Natural killer cell (primary cell): Measurements from ENCODE around the gene FAM228B. TPM values are rescaled to one million over a fixed set of nuclear protein-coding genes. Genes with fewer than 3 reads are reported as not detected.

Source experiments
- ATAC-seq, 3 donors: fragments of 150-1000 bp in 2 of 3; fragments of 200-7000 bp in 1 of 3; cut with Tn5 transposase; 1 replicate in 1 of 3; 2 replicates in 2 of 3; pipeline ENCODE4 v1.10.0; 2021; ENCODE audit warnings: mild to moderate bottlenecking in 2 of 3, moderate library complexity in 2 of 3
- DNase-seq, 2 donors: peaks; one replicate each; pipeline versions ENCODE4 v3.0.0 to v3.0.0-alpha.2; 2013 to 2021; ENCODE audit warnings: mixed read lengths in 1 of 2
- H3K27ac ChIP-seq: one replicate; pipeline ENCODE4 v1.5.1; 2013; ENCODE audit warnings: mild to moderate bottlenecking, low read length
- H3K27me3 ChIP-seq: one replicate; pipeline ENCODE4 v1.6.1; 2013; ENCODE audit warnings: low read length; ENCODE audit not compliant: control insufficient read depth, insufficient read depth
- H3K36me3 ChIP-seq: one replicate; pipeline ENCODE4 v1.6.1; 2013; ENCODE audit warnings: low read length; ENCODE audit not compliant: control insufficient read depth, insufficient read depth
- H3K4me1 ChIP-seq: one replicate; pipeline ENCODE4 v1.6.1; 2013; ENCODE audit warnings: low read length; ENCODE audit not compliant: control insufficient read depth, insufficient read depth
- H3K4me3 ChIP-seq: one replicate; pipeline ENCODE4 v1.5.1; 2013; ENCODE audit warnings: low read length
- H3K9me3 ChIP-seq: one replicate; pipeline ENCODE4 v1.6.1; 2013; ENCODE audit warnings: low read length; ENCODE audit not compliant: control insufficient read depth, insufficient read depth
- H3K27ac Mint-ChIP-seq, 2 donors: one replicate each; pipeline ENCODE4 v1.8.0; 2022; ENCODE audit warnings: mild to moderate bottlenecking in 2 of 2, mixed read lengths in 2 of 2, moderate library complexity in 1 of 2
- H3K27me3 Mint-ChIP-seq, 2 donors: one replicate each; pipeline ENCODE4 v1.8.0; 2022; ENCODE audit warnings: low read depth in 2 of 2, mixed read lengths in 2 of 2
- H3K36me3 Mint-ChIP-seq: one replicate; pipeline ENCODE4 v1.8.0; 2022; ENCODE audit warnings: mixed read lengths
- H3K4me1 Mint-ChIP-seq, 2 donors: one replicate each; pipeline ENCODE4 v1.8.0; 2022; ENCODE audit warnings: mixed read lengths in 2 of 2
- H3K4me3 Mint-ChIP-seq: one replicate; pipeline ENCODE4 v1.8.0; 2022; ENCODE audit warnings: mild to moderate bottlenecking, moderate library complexity, mixed read lengths
- H3K9me3 Mint-ChIP-seq, 2 donors: one replicate each; pipeline ENCODE4 v1.8.0; 2022; ENCODE audit warnings: mixed read lengths in 2 of 2
- CTCF ChIP-seq: fragments of 200-600 bp; IDR thresholded peaks from one replicate; pipeline ENCODE4 v1.8.0; 2022; ENCODE audit warnings: antibody characterized with exemption
- WGBS: methylation state at CpG from one replicate; pipeline ENCODE4 v1.1.7; 2013; ENCODE audit warnings: missing lambda C conversion rate; ENCODE audit not compliant: insufficient coverage; 5-methylcytosine and 5-hydroxymethylcytosine counted together
- intact Hi-C: fragments of 100-400 bp; cut with micrococcal nuclease; formaldehyde crosslinking; loops from one replicate; pipeline ENCODE4 v1.14.2; 2022
- total RNA-seq, 4 donors: library from RNA; stranded (reverse); fragments of 120-200 nt in 1 of 4; gene quantifications; one replicate each; pipeline versions ENCODE4 v1.2.3 to v1.2.4, GENCODE V29; 2013 to 2022

Gene FAM228B
- total RNA-seq, 3 donors from 2014 or later (not counting 1 experiment from before 2014, with no cell fraction given) = 31.4 to 35.9 (median 31.5) TPM

- H3K4me3 ChIP-seq = no peak overlapping the region
- TF ChIP-seq CTCF = no peak
- no peak for ATAC-seq
- 93% methylated on average over 14 of the region's 17 CpGs for WGBS
- H3K9me3 ChIP-seq = no peaks in the 10 kb centered on the region
- no peaks in the 10 kb centered on the region for H3K36me3 Mint-ChIP-seq
- no peak overlapping the region for H3K27ac Mint-ChIP-seq
- no peak overlapping the region for H3K27ac ChIP-seq
- H3K36me3 ChIP-seq = no peaks in the 10 kb centered on the region
- DNase-seq = no peak
- H3K4me3 Mint-ChIP-seq = no peak overlapping the region
- peaks cover 6 to 12% of the 10 kb centered on the region in 2 donors for H3K27me3 Mint-ChIP-seq
- H3K27me3 ChIP-seq = no peaks in the 10 kb centered on the region
- peaks cover 0 to 5% of the 10 kb centered on the region in 2 donors for H3K4me1 Mint-ChIP-seq
- no peaks in the 10 kb centered on the region for H3K4me1 ChIP-seq
- intact Hi-C loops = no loop called here
- H3K9me3 Mint-ChIP-seq = no peaks in the 10 kb centered on the region
These were observed 52.4 kb downstream of the FAM228B start for GRCh38 chr2:24175631-24176187.

- Mint-ChIP-seq H3K4me3 (no peak overlapping the region), H3K9me3 (no peaks in the 10 kb centered on the region), H3K4me1 (peaks cover 0 to 5% of the 10 kb centered on the region in 2 donors), H3K27me3 (peaks cover 6 to 12% of the 10 kb centered on the region in 2 donors), H3K36me3 (no peaks in the 10 kb centered on the region), H3K27ac (no peak overlapping the region)
- no peak overlapping the region for H3K27ac ChIP-seq
- TF ChIP-seq CTCF = no peak
- no peaks in the 10 kb centered on the region for H3K36me3 ChIP-seq
- H3K27me3 ChIP-seq = no peaks in the 10 kb centered on the region
- H3K4me3 ChIP-seq = no peak overlapping the region
- no peaks in the 10 kb centered on the region for H3K4me1 ChIP-seq
- DNase-seq (no peak), ATAC-seq (no peak)
- intact Hi-C loops = no loop called here
- 95% methylated on average over 1 of the region's 1 CpG for whole genome bisulfite sequencing
- H3K9me3 ChIP-seq = no peaks in the 10 kb centered on the region
These were observed 53.1 kb downstream of the FAM228B start for GRCh38 chr2:24176326-24176725.

- DNase-seq = no peak
- Histone ChIP-seq H3K4me3 (no peak overlapping the region), H3K27me3 (no peaks in the 10 kb centered on the region), H3K27ac (no peak overlapping the region), H3K36me3 (no peaks in the 10 kb centered on the region), H3K4me1 (no peaks in the 10 kb centered on the region), H3K9me3 (no peaks in the 10 kb centered on the region)
- no peaks in the 10 kb centered on the region for H3K36me3 Mint-ChIP-seq
- H3K4me3 Mint-ChIP-seq = no peak overlapping the region
- no peaks in the 10 kb centered on the region for H3K9me3 Mint-ChIP-seq
- intact Hi-C loops = no loop called here
- no peak for TF ChIP-seq CTCF
- ATAC-seq = no peak
- H3K4me1 Mint-ChIP-seq = peaks cover 0 to 5% of the 10 kb centered on the region in 2 donors
- H3K27me3 Mint-ChIP-seq = no peaks in the 10 kb centered on the region
- H3K27ac Mint-ChIP-seq = no peak overlapping the region
These were observed 56.4 kb downstream of the FAM228B start for GRCh38 chr2:24179683-24180082.

GRCh38 chr2:24181849-24182248, 58.6 kb downstream of the FAM228B start:
- Histone ChIP-seq H3K9me3 (no peaks in the 10 kb centered on the region), H3K27me3 (no peaks in the 10 kb centered on the region), H3K27ac (no peak overlapping the region), H3K4me3 (no peak overlapping the region), H3K4me1 (no peaks in the 10 kb centered on the region), H3K36me3 (no peaks in the 10 kb centered on the region)
- WGBS = 81% methylated on average over 6 of the region's 6 CpGs
- Mint-ChIP-seq H3K4me1 (peaks cover 0 to 3% of the 10 kb centered on the region in 2 donors), H3K27ac (no peak overlapping the region), H3K9me3 (no peaks in the 10 kb centered on the region), H3K36me3 (no peaks in the 10 kb centered on the region), H3K4me3 (no peak overlapping the region), H3K27me3 (no peaks in the 10 kb centered on the region)
- DNase-seq (no peak), ATAC-seq (no peak)
- no peak for TF ChIP-seq CTCF
- intact Hi-C loops = no loop called here
